ENCODE results near the gene AFF3. TPM values are rescaled to one million over a fixed set of nuclear protein-coding genes. Genes with fewer than 3 reads are reported as not detected.

AFF3 gene
- total RNA-seq, 1 experiment from 2014 or later: 0.61 TPM

DNA sequence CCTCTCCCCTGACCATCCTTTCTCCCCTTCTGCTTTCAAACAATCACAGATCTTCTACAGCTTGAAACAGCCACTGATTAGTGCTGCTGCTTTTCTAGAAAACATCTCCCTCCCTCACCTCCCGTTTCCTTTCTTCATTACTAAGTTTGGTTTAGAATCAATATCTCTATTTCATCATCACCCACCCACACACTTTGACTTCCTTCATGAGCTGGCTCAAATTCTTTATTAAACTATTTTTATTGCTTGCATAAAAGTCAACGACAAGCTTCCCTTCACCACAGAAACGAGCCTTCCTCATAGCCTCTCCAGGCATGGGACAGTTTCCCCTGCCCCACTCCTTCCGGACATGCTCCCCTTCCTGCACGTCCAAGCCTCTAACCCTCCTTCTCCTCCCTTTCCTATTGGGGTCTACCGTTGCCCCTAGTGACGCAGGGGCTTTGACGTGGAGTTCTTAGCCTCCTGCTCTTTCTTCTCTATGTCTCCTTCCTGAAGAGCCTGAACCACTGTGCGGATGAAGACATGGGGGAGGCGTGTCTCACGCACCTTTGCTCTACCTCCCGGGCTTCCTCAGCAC is 172.0 kb downstream of the AFF3 start:
- Histone ChIP-seq H3K4me1 (ENCODE audit: control insufficient read depth in 1 of 2, insufficient read depth in 2 of 2, low read length in 2 of 2) (no peaks in the 10 kb centered on the region), H3K79me2 (ENCODE audit: insufficient read depth, low read length) (no peaks in the 10 kb centered on the region), H2AFZ (ENCODE audit: low read depth, low read length, poor library complexity, severe bottlenecking) (no peak overlapping the region), H3K9ac (ENCODE audit: low read length) (no peak overlapping the region), H3K9me2 (ENCODE audit: insufficient read depth) (no peaks in the 10 kb centered on the region), H4K20me1 (ENCODE audit: insufficient read depth) (no peaks in the 10 kb centered on the region), H3K4me3 (replicated peaks in 1 of 2; ENCODE audit: low read depth in 1 of 2, low read length in 2 of 2) (no peak overlapping the region), H3K27ac (ENCODE audit: low read depth, low read length) (no peak overlapping the region), H3K9me3 (ENCODE audit: control insufficient read depth in 1 of 2, insufficient read depth in 1 of 2, low read depth in 1 of 2, low read length in 2 of 2) (no peaks in the 10 kb centered on the region), H3K36me3 (ENCODE audit: control insufficient read depth in 1 of 2, insufficient read depth in 2 of 2, low read length in 2 of 2) (no peaks in the 10 kb centered on the region), H3K4me2 (ENCODE audit: low read length) (no peak overlapping the region), H3K27me3 (ENCODE audit: insufficient read depth, low read length) (peaks cover 72% of the 10 kb centered on the region)
- ChIA-PET RAD21 (ENCODE audit: low non-redundant PET in 1 of 2, low total read pairs in 2 of 2, uncharacterized antibody in 2 of 2, unreplicated experiment in 2 of 2) (no interaction called here), POLR2A (no interaction called here), CTCF (no interaction called here)
- BruUV-seq (replicated peaks): no TSS peak
- TF ChIP-seq ELF1 (IDR thresholded peaks at IDR 0.05; ENCODE audit: borderline replicate concordance, low read depth) (no peak), ZNF274 (IDR thresholded peaks at IDR 0.05; ENCODE audit: low read depth, low read length) (no peak), EGR1 (IDR thresholded peaks at IDR 0.05; ENCODE audit: low read depth) (no peak), SRF (IDR thresholded peaks at IDR 0.05; ENCODE audit: low read depth) (no peak), CEBPB (IDR thresholded peaks at IDR 0.05; ENCODE audit: low read depth) (no peak)
- no peak for ATAC-seq
- no peak for DNase-seq (ENCODE audit: low read depth, low spot score)
- intact Hi-C loops (cut with micrococcal nuclease): no loop called here

DNA sequence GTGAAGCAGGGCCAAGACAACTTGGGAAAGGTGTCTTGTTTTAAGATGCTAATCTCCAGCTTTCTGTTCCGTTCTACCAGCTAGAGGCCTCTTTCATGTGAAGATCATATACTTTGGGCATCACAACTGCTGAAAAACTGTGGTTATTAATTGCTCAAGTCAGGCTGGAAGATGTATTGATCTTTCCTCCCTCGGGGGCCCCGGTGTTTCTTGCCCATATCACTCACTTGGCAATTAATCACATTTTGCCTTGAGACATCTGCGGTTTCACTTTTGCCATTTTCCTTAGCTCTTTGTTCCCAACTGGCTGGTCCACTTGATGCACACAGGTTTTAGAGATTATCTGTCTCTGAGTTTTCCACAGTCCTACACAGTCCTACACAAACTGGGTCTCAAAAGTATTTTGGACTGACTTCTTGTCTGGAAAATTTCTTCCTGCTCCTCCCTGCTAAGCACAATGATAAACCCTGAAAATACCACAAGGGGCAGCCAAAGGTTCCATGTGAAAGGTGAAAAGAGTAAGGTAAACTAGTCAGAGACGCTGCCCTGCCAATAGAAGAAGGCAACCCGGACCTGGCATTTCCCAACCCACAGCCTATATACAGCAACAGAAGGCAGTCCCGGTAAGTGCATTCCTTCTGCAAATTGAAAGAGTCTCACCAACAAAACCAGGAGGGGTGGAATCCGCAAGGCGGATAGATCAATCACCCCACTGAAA is 181.0 kb downstream of the AFF3 start:
- no peak overlapping the region for H3K9ac ChIP-seq (ENCODE audit: low read length)
- no peaks in the 10 kb centered on the region for H3K79me2 ChIP-seq (ENCODE audit: insufficient read depth, low read length)
- DNase-seq (ENCODE audit: low read depth, low spot score) (no peak), ATAC-seq (no peak)
- no TSS peak for BruUV-seq (replicated peaks)
- intact Hi-C loops (cut with micrococcal nuclease): no loop called here
- ChIA-PET POLR2A (no interaction called here), RAD21 (ENCODE audit: low non-redundant PET in 1 of 2, low total read pairs in 2 of 2, uncharacterized antibody in 2 of 2, unreplicated experiment in 2 of 2) (no interaction called here), CTCF (no interaction called here)
- no peaks in the 10 kb centered on the region for H3K9me3 ChIP-seq (ENCODE audit: control insufficient read depth in 1 of 2, insufficient read depth in 1 of 2, low read depth in 1 of 2, low read length in 2 of 2)
- H3K36me3 ChIP-seq (ENCODE audit: control insufficient read depth in 1 of 2, insufficient read depth in 2 of 2, low read length in 2 of 2): no peaks in the 10 kb centered on the region
- H3K4me1 ChIP-seq (ENCODE audit: control insufficient read depth in 1 of 2, insufficient read depth in 2 of 2, low read length in 2 of 2): no peaks in the 10 kb centered on the region
- peaks cover 84% of the 10 kb centered on the region for H3K27me3 ChIP-seq (ENCODE audit: insufficient read depth, low read length)
- H3K27ac ChIP-seq (ENCODE audit: low read depth, low read length): no peak overlapping the region
- no peaks in the 10 kb centered on the region for H3K9me2 ChIP-seq (ENCODE audit: insufficient read depth)
- H4K20me1 ChIP-seq (ENCODE audit: insufficient read depth): no peaks in the 10 kb centered on the region
- no peak overlapping the region for H3K4me2 ChIP-seq (ENCODE audit: low read length)
- H2AFZ ChIP-seq (ENCODE audit: low read depth, low read length, poor library complexity, severe bottlenecking): no peak overlapping the region
- H3K4me3 ChIP-seq (replicated peaks in 1 of 2; ENCODE audit: low read depth in 1 of 2, low read length in 2 of 2): no peak overlapping the region
- TF ChIP-seq, protein P1, sequence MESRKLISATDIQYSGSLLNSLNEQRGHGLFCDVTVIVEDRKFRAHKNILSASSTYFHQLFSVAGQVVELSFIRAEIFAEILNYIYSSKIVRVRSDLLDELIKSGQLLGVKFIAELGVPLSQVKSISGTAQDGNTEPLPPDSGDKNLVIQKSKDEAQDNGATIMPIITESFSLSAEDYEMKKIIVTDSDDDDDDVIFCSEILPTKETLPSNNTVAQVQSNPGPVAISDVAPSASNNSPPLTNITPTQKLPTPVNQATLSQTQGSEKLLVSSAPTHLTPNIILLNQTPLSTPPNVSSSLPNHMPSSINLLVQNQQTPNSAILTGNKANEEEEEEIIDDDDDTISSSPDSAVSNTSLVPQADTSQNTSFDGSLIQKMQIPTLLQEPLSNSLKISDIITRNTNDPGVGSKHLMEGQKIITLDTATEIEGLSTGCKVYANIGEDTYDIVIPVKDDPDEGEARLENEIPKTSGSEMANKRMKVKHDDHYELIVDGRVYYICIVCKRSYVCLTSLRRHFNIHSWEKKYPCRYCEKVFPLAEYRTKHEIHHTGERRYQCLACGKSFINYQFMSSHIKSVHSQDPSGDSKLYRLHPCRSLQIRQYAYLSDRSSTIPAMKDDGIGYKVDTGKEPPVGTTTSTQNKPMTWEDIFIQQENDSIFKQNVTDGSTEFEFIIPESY (IDR thresholded peaks at IDR 0.05; ENCODE audit: extremely low read depth, insufficient replicate concordance, low read length): no peak
- TF ChIP-seq EZH2phosphoT487 (IDR thresholded peaks at IDR 0.05; ENCODE audit: borderline replicate concordance) (no peak), SP1 (IDR thresholded peaks at IDR 0.05; ENCODE audit: low read depth) (no peak), ELF1 (IDR thresholded peaks at IDR 0.05; ENCODE audit: borderline replicate concordance, low read depth) (no peak), CBX3 (IDR thresholded peaks at IDR 0.05; ENCODE audit: low read depth) (no peak), ZNF274 (IDR thresholded peaks at IDR 0.05; ENCODE audit: low read depth, low read length) (no peak), EGR1 (IDR thresholded peaks at IDR 0.05; ENCODE audit: low read depth) (no peak), POLR2AphosphoS5 (IDR thresholded peaks at IDR 0.05; ENCODE audit: low read depth, low read length) (no peak), SIN3A (IDR thresholded peaks at IDR 0.05; ENCODE audit: low read depth) (no peak), RAD21 (IDR thresholded peaks at IDR 0.05; ENCODE audit: low read depth) (no peak)
- TF ChIP-seq, protein P2, sequence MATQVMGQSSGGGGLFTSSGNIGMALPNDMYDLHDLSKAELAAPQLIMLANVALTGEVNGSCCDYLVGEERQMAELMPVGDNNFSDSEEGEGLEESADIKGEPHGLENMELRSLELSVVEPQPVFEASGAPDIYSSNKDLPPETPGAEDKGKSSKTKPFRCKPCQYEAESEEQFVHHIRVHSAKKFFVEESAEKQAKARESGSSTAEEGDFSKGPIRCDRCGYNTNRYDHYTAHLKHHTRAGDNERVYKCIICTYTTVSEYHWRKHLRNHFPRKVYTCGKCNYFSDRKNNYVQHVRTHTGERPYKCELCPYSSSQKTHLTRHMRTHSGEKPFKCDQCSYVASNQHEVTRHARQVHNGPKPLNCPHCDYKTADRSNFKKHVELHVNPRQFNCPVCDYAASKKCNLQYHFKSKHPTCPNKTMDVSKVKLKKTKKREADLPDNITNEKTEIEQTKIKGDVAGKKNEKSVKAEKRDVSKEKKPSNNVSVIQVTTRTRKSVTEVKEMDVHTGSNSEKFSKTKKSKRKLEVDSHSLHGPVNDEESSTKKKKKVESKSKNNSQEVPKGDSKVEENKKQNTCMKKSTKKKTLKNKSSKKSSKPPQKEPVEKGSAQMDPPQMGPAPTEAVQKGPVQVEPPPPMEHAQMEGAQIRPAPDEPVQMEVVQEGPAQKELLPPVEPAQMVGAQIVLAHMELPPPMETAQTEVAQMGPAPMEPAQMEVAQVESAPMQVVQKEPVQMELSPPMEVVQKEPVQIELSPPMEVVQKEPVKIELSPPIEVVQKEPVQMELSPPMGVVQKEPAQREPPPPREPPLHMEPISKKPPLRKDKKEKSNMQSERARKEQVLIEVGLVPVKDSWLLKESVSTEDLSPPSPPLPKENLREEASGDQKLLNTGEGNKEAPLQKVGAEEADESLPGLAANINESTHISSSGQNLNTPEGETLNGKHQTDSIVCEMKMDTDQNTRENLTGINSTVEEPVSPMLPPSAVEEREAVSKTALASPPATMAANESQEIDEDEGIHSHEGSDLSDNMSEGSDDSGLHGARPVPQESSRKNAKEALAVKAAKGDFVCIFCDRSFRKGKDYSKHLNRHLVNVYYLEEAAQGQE (IDR thresholded peaks at IDR 0.05; ENCODE audit: low read depth): no peak
- TF ChIP-seq, protein P3, sequence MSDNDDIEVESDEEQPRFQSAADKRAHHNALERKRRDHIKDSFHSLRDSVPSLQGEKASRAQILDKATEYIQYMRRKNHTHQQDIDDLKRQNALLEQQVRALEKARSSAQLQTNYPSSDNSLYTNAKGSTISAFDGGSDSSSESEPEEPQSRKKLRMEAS (IDR thresholded peaks at IDR 0.05): no peak

Data from HCT116 (cell line).